GM12865 (cell line): ENCODE results near the gene ZIC1.

Source experiments
- DNase-seq: peaks from one replicate; pipeline ENCODE4 v3.0.0; 2010; ENCODE audit warnings: low read depth
- H3K4me3 ChIP-seq: 2 replicates; pipeline ENCODE4 v1.5.1; 2011; ENCODE audit warnings: mild to moderate bottlenecking, low read depth, low read length, control low read depth
- TF ChIP-seq, protein P1 (sequence below): IDR thresholded peaks from 2 replicates; pipeline ENCODE4 v1.5.1; 2011; ENCODE audit warnings: low read length, control low read depth, low read depth, inconsistent platforms; ENCODE audit not compliant: insufficient read depth; ENCODE audit errors: missing control alignments

Gene ZIC1

DNA sequence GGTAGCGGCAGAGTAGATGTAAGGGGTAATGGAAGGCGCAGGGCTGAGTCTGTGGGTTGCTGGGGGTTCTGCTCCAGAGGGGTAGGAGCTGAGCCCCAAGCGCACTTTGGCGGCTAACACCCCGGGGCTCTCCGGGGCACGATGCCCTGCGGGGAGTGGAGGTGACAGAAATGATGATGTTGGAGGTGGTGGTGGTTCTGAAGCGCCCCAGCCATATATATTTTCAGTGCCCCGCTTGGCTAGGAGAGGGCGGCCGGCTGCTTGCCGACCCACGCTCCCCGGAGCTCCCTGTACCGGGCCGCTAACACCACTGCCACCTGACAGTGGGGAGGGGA lies 12.5 kb upstream of the ZIC1 start:
- no peak for DNase-seq
- no peak overlapping the region for H3K4me3 ChIP-seq
- TF ChIP-seq, protein P1, sequence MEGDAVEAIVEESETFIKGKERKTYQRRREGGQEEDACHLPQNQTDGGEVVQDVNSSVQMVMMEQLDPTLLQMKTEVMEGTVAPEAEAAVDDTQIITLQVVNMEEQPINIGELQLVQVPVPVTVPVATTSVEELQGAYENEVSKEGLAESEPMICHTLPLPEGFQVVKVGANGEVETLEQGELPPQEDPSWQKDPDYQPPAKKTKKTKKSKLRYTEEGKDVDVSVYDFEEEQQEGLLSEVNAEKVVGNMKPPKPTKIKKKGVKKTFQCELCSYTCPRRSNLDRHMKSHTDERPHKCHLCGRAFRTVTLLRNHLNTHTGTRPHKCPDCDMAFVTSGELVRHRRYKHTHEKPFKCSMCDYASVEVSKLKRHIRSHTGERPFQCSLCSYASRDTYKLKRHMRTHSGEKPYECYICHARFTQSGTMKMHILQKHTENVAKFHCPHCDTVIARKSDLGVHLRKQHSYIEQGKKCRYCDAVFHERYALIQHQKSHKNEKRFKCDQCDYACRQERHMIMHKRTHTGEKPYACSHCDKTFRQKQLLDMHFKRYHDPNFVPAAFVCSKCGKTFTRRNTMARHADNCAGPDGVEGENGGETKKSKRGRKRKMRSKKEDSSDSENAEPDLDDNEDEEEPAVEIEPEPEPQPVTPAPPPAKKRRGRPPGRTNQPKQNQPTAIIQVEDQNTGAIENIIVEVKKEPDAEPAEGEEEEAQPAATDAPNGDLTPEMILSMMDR = no peak

DNA sequence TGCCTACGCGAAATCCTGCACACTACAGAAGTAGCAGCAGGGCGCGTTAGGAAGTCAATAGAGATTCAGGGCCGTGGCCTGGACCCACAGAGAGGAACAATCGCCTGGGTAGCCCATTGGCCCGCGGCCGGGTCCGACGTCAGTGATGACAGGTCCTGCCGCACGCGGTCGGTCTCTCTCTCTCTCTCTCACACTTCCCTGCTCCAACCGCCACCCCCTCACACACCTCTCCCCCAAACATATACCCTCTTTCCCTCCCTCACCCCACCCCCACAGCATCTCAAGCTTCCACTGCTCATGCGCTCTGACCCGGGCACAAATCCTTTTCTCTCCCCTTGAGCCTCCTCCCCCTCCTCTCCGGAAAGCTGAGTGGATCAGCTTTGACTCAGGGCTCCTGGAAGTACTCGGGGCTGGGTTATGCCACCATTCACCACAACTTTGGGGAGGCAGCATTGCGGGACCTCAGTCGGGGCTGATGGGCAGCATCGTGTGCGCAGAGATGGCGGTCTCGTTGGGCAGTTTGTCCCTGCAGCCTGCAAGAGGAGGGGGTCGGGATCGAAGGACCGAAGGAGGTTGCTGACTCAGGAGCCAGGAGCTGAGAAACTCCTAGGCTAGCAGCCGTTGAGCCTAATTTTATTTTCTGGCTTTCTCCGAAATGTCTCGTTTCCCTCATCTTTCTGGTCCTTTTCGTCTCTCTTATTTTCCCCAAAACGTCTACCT lies 11.8 kb upstream of the ZIC1 start:
- H3K4me3 ChIP-seq = no peak overlapping the region
- no peak for DNase-seq
- TF ChIP-seq, protein P1 = no peak

DNA sequence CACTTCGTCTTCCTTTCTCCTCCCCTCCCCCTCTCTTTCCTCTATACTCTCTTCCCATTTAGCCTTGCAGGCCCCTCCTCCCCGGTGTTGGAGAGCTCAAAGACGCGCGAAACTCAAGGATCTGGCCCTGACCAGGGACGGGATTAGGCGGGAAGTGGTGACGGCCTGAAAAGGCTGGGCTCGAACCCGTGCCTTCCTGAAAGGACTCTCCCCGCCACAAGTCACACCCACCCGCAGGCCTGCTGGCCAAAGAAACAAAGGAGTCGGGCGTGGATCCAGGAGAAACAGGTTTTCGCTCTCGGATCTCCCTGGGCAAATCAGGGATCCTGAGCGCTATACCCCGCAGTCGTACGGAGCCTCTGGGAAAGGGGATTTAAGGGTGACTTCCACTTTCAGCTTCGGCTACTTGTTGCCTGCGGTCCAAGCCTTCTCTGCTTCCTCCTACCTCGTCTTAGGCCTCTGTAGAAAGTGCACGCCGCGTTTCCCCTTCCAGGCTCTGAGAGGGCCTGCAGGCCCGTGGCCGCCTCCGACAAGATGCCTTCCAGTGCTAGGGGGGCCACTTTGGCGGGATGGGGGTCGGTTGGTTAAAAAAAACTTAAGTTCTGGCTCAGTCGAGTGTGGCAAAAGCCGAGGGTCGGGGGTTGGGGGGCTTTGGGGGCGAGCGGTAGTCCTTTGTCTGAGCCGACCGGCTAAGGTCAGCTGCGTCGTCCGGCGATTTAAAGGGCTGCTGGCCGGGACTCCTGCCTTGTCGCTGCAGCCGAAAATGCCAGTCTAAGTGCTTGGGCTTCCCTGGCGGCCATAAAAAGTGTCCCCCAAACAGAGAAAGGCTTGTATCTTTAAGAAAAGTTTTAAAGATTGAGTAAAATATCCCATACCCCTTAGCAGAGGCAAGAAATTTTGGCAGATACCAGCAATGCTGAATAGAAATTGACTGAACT lies 11.0 kb upstream of the ZIC1 start:
- no peak for DNase-seq
- no peak overlapping the region for H3K4me3 ChIP-seq
- TF ChIP-seq, protein P1 = no peak

DNA sequence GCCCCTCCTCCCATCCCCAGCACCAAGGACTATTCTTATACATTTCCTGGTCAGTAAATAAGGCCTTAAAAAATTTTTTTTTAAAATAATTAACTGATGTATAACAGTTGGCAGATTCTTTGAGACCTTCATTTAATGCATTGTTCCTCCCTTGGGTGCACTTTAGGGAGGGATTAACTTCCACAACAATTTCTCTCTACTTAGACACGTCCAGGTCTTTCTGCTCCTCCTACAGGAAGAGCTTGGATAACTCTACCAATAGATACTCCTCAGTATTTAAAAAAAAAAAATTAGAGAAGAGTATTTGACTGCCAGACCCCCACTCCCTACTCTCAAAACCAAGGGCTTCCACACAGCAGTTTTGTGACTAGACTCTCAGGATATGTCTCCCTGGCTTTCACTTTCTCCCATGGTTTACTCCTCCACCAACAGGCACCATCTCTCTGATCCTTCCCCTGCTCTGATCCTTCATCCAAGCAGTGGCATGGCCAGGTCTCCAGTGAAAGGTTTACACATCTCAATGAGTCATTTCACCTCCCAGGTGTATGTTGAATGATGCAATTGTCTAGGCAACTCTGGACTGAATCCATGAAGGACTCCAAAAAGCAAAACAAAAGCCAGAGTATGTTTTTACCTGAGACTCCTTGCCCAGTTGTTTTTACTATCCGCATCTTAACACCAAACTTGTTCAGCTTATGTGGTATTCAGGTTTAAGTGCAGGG lies 10.2 kb upstream of the ZIC1 start:
- H3K4me3 ChIP-seq = no peak overlapping the region
- TF ChIP-seq, protein P1 = no peak
- no peak for DNase-seq

DNA sequence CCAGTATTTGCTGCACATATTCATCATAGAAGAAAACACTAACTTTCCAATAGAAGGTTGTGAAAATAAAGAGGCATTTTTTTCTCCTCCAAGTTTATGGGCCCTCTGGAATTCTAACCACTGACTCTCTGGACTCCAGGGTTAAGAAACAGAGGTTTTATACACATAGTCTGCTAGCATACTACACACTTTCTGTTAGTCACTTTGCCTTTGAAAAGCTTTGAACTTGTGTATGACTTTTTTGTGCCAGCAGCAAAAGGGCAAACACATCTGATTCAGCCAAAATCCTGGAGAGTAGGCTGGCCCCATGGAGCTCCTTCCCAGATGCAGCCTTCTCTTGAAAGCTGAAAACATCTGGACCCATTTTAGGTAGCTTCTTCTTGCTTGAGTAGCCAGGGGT lies 9.1 kb upstream of the ZIC1 start:
- H3K4me3 ChIP-seq = no peak overlapping the region
- no peak for DNase-seq
- TF ChIP-seq, protein P1 = no peak

DNA sequence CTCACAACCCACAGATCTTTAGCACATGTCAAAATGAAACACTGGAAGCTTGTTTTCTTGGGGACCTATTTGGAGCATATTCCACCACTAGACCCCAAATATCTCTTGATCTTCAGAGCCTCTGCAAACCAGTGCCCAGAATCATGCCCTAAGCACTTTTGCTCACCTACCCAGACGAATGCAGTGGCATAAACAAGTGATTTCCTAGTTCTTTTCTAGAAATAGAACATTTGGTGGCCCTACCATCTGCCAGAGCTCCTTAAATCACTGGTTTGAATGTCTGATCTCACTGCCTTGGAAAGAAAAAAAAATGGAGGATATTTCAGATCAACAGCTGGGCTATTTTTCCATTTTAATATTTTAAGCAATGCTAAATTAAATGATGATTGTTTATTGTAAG lies 8.2 kb upstream of the ZIC1 start:
- DNase-seq = no peak
- TF ChIP-seq, protein P1 = no peak
- no peak overlapping the region for H3K4me3 ChIP-seq
